ENCODE results near the gene ADCYAP1R1.

Gene ADCYAP1R1

DNA sequence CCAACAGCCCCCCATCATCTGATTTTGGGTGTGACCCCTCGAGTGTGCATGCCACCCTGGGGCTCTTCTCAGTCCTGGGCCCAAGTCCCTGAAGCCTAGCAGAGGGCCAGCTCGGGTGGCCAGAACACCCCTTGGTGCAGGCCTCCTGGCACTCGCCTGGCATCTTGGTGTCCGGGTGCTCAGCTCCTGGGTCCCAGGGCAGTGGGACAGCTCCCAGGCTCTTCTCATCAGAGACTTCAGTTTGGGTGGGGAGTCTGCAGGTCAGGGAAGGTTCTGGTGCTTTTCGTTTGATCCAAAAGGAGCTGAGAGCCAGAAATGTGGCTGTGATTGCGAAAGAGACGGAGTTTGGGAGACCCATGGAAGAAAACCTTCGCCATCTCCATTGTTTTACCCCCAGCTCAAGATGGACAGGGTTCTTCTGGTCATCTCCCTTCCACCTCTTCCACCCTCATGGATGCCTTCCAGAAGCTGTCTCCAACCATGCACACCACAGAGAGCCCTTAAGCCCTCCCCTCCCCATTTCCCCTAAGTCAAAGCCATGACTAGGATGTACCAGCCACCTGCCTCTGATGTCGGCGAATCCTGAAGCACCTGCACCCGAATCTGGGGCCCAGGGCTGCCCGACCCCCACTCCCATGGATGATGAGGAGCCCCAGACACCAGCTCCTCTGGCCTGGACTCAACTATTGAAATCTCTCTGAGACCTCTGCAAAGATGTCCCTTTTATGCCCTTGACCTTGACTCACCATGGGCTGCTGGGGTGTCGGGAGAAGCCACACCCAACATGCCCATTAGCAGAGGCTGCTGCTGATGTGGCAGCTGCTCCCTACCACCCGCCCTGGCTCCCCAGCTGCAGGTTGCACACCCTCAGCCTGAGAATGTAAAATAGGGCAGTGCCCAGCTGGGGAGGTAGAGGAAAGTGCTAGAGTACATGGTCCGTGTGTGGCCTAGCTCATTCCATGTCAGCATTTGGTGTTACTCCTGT is 55.3 kb downstream of the ADCYAP1R1 start:
- no peak for DNase-seq

DNA sequence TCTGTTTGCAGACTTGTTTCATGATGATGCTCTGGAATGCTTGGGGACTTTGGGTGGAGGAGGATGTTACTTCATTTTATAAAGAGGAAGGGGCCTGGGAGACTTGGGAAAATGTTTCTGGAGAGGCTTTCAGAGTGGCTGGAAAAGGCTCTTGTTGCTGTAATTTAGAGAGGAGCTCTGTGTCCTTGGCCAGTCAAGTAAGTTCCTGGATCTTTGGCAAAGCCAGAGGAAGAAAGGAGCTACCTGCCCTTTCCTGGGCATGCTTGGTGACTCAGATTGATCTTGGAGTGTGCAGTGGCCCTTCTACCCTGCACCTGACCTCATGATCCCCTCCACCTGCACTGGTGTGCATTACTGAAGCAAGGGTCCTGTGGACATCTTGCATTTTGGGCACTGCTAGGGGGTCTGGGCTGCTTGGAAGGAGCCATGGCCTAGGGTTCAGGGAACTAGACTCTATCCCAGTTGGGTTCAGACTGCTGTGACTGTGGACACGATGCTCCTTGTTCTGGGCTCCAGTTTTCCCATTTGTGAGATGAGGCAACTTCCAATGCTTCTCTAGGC is 56.1 kb downstream of the ADCYAP1R1 start:
- no peak for DNase-seq

DNA sequence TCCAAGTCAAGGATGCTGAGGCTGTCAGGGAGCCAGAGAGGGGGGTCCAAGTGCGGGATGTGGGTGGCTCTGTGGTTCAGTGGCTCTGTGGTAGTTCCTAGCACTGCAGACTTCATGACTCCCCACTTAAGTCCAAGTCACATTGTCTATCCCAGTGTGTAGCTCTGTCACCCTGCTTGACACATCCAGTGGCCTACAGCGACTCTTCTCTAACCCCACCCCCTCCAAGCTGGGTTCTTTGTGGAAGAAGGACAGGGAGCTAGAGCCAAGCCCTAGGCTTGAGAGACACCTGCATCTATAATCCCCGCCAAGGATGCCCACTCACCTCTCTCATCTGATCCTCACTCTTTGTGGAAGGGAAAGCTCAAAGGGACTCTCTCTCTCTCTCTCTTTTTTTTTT is 57.6 kb downstream of the ADCYAP1R1 start:
- DNase-seq, result no peak

DNA sequence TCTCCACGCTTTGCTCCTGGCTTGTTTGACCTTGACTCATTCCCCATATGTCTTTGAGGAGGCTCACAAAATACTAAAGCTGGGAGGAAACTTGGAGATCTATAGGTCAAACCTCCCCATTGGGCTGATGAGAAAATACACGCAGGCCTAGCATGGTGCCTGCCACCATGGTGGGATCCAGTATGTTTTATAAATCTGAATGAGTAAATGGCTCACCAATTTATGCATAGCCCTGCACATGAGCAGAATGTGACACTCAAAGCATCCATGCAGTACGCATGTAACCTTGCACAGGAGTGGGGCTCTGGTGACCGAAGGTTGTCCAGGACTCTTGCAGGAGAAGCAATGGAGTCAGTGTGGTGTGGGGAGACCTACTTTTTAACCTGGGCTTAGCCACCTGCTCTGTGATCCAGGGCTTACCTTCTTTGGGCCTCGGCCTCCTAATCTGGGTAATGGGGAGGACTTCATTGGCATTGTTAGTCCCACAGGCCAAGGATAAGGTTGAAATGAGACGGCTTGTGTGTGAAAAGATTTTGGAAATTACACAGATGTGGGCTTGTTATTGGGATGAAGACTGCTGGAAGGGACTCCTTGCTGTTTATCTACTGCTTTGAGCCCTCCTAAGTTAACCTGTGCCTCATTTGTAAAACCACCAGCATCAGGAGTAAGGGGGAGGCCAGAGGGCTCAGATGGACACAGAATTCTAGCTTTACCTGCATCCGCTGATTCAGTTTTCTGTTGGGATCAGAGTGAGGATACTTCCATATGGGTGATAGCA is 58.4 kb downstream of the ADCYAP1R1 start:
- no peak for DNase-seq

- DNase-seq, result no peak
Measured at GRCh38 chr7:31111109-31111451, 59.0 kb downstream of the ADCYAP1R1 start.

DNA sequence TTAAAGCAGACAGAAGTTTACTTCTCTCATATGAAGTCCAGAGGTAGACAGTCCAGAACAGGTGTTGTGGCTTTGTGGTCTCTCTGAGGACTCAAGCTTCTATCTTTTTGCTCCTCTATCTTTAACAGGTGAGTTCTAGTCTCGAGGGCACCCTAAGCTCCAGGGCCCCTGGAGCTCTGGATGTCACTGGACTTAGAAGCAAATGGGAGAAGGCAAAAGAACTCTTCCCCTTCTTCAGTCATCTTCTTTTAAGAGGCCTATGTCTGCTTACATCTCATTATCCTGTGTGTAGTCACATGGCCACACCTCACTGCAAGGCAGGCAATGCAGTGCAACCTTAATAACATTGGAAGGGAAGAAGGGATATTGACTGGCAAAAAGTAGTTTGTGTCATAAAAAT is 61.6 kb downstream of the ADCYAP1R1 start:
- DNase-seq, result no peak

DNA sequence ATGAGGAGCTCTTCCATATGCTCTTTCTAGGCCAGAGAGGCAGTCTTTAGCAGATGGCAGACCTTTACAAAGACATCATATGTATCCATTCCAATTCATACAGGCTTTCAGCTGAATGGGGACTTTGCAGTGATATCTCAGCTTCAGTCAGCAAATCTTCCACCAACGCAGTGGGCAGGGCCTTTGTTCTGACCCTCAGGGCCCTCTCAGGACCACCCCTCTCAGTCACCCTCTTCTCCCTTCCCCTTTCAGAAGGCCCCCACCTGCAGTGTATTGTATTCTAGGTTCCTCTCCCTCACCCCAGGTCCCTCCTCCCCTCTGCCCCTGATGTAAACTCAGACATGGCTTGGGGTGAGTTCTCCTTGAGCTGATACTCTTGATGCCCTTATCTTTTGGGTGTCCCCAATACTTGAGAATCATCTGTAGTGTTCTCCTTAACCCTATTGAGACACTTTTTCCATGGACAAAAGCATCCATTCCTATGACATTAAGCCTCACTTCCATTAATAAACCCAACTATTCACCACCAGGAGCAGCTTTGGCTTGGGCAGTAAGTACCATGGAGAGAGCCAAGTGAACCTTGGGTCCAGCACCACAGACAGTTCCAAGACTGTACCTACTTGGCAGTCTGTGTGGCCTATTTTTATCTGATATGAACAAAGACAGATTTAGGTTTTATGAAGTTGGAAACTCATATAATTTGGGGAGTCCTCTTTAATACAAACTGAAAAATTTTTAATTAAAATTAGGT is 62.7 kb downstream of the ADCYAP1R1 start:
- DNase-seq, result no peak

GRCh38 chr7:31116615-31117014 is 64.5 kb downstream of the ADCYAP1R1 start:
- DNase-seq, result no peak

- no peak for DNase-seq
Measured at GRCh38 chr7:31119249-31119648, 67.1 kb downstream of the ADCYAP1R1 start.

DNA sequence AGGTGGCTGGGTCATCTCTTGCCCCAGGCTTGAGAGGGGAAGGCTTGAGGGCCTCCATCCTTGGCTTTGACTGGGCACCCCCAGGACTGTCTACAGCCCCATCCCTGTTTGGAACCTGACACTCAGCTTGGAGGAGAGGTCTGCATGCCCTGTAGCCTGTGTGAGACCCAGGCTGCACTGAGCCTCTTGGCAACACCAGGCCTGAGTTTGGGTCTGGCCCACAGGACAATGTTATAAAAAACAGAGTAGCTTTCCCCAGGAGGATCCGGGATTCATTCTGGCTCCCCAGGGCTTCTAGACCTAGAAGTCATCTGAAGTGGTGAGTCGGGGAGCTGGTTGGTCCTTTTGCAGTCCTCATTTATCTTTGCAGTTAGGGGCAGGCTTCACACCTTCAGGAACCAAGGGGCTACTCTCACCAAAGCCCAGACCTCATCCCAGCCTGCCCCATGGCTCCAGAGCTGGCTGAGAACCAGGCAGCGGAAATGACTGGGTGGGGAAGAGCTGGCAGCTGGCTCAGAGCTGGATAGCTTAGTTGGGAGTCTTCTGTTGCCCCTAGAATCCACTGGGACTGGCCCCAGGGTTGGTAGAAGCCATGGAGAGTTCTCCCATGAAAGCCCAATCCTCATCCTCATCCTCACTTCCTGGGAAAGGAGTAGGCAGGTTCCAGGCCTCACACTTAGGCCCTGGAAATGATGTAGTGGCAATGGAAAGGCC is 68.8 kb downstream of the ADCYAP1R1 start:
- DNase-seq, result no peak

DNA sequence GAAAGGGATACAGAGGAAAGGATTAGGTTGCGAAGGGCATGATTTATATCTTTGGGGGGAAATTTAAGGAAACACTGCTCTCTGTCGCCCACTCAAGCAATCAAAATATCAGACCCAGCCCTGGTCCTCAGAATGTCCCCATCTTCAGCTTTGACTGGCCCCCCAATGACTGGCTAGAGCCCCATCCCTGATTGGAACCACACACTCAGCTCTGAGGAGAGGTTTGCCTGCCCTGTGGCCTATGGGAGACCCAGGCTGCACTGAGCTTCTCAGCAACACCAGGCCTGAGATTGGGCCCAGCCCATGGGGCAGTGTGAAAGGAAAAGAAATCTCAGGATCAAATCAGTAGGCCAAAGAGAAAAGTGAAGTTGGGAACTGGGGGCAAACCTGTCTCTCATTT is 69.5 kb downstream of the ADCYAP1R1 start:
- DNase-seq, result no peak

- peak; percentile 42 to 52 for DNase-seq
Measured at GRCh38 chr7:31122649-31123058, 70.5 kb downstream of the ADCYAP1R1 start.

DNA sequence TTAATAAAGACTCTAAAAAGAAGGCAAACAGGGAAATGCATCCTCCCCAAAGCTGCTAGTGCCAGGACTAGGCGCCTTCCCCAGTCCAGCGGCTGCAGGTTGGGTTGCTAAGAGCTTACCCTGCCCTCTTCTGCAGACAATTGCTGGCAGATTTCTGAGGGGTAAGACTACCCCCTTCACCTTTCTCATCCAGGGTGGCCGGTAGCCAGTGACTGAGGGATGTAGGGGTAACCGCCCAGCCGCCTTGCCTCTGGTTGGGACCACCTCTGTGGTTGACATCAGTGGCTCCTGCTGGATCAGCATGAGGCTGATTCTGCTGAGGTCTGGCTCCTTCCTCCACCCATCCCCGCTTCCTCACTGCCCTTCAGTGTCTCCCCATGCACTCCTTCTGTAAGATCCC is 71.2 kb downstream of the ADCYAP1R1 start:
- DNase-seq, result no peak

- DNase-seq, result no peak
Measured at GRCh38 chr7:31123726-31124125, 71.6 kb downstream of the ADCYAP1R1 start.

DNA sequence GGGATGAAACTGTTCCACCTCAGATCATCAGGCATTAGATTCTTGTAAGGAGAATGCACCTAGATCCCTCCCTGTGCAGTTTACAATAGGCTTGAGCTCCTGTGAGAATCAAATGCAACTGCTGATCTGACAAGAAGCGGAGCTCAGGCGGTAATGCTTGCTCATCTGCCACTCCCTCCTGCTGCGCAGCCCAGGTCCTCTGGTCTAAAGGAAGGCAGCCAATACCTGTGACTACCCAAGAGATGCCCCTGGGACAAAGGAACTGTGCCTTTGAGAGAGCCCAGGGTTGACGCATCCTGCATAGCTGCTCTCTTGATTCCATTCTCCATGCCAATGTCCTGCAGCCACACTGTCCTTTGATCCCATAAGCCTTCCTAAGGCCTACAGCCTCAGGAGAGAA is 73.1 kb downstream of the ADCYAP1R1 start:
- DNase-seq, result no peak

DNA sequence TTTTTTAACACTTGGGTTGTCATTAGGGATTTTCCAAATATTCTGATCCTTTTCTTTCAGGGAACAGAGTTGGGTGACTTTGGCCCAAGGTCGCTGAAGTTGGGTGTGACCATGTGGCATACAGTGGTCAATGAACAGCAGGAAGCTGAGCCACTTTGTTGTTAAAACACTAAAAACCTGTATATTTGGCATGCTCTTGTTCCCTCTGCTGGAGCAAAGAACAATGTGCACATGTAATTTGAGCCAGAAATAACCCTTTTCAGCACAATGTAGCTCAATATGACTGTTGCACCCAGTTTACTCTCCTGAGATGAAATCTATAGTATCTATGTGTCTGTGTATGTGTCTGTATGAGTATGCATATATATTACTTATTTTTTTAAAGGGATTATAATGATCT is 74.9 kb downstream of the ADCYAP1R1 start:
- DNase-seq, result no peak

- no peak for DNase-seq
Measured at GRCh38 chr7:31129067-31129466, 77.0 kb downstream of the ADCYAP1R1 start.

- DNase-seq, result no peak
Measured at GRCh38 chr7:31133497-31133896, 81.4 kb downstream of the ADCYAP1R1 start.

DNA sequence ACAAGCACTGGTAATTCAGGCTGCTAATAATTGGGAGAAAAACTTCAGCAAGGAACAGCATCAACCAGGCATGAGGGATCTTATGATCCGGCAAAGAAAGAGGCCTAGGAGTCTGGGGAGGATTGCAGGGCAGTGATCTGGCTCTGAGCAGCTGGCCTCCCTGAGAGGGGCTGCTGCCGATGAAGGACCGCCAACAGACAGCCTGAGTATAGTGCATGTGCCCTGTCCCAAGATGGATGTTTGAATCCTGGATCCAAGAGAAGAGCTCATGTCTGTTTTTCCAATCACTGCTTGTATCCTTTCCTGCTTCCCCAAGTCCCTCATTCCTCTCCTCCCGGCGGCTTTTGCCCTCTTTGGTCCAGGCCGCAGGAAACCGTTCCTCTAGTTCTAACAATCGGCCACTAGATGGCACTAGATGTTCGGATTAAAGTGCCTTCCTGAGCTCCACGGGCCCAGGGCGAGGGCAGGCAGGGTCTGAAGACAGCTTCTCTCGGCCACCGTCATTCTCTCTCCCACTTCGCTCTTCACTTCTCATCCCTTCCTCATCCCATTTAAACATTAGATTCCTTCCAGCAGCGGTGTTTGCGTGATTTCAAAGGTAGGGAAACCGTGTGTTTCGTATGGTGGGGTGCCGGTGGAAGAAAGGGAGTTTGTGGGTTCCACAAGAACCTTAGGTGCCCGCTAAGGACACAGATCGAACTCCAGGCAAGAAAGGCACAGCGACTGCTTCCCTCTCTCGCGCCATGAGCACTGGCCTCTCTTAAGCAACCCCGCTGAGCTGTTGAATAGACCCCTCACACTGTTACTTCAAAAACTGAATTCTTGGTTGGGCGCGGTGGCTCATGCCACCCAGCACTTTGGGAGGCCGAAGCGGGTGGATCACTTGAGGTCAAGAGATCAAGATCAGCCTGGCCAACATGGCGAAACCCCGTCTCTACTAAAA is 82.4 kb downstream of the ADCYAP1R1 start:
- peak; percentile 41 to 54 for DNase-seq

GRCh38 chr7:31137234-31137633 is 85.1 kb downstream of the ADCYAP1R1 start:
- no peak for DNase-seq

DNA sequence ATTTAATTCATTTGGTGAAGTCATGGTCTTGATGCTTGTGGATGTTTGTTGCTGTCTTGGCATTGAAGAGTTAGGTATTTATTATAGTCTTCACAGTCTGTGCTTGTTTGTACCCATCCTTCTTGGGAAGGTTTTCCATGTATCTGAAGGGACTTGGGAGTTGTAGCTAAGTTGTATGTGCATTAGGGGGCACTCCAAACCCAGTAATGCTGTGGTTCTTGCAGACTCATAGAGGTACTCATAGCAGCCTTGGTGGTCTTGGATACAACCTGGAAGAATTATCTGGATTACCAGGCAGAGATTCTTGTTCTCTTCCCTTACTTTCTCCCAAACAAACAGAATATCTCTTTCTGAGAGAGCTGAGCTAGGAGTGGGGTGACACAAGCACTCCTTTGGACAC is 93.2 kb downstream of the ADCYAP1R1 start:
- DNase-seq, result no peak
